ENCODE measurements around the gene TMEM26. TPM values are rescaled to one million over a fixed set of nuclear protein-coding genes. Genes with fewer than 3 reads are reported as not detected.

The TMEM26 gene
- total RNA-seq, 2 experiments from 2014 or later: not detected

DNA sequence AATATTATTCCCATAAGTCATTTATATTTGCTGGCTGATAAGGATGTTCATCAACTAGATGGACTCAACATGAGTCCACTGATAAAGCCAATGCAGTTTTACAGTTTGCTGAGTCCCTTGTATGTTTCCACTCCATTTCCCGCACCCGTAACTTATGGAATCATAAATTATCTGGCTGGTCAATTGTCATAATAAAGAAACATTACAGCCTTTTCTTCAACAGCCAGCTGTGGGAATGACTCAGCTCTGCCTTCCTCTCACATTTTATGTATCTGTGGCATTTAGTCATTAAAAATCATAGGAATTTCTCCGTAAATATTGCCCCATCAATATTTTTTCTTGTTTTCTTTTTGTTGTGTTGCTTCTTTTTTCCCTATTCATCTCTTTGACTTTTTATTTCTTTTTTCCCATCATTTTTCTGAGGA, 22.3 kb upstream of the TMEM26 start:
- Mint-ChIP-seq H3K36me3 (ENCODE audit: low read depth) (no peaks in the 10 kb centered on the region), H3K27me3 (peaks cover 2% of the 10 kb centered on the region), H3K4me1 (no peaks in the 10 kb centered on the region), H3K4me3 (no peak overlapping the region), H3K27ac (no peak overlapping the region), H3K9me3 (ENCODE audit: low read depth) (no peaks in the 10 kb centered on the region)
- DNase-seq: no peak
- no peak for ATAC-seq
- intact Hi-C loops (cut with DNase I, micrococcal nuclease): no loop called here
- ChIA-PET CTCF (interaction anchor here (0.9 kb wide), 1 partner anchor 334 kb away, joined by 3 read pairs; no protein-coding TSS in a partner anchor), POLR2A (no interaction called here)

DNA sequence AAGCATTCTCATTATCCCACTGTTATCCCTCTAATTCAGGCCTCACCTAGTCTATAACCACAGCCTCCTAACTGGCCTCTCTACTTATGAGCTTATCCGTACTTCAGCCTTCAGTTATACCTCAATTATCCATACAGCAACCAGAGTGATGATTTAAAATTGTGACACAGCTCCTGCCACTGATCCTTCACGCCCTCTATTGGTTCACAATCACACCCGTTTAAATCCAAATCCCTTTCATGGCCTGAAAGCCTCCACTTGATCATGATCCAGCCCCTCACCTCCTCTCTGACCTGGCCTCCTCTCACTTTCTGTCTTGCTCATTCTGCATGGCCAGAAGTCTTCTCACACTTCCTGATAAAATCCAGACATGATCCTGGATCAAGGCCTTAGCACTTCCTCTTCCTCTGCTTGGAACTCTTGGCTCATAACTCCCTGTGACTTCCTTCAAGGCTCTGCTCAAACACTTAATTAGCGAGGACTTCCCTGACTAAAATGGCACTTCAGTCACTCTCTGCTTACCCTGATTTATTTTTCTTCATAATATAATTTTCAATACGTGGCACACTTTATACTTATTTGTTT, 19.0 kb upstream of the TMEM26 start:
- POLR2A ChIA-PET: no interaction called here

DNA sequence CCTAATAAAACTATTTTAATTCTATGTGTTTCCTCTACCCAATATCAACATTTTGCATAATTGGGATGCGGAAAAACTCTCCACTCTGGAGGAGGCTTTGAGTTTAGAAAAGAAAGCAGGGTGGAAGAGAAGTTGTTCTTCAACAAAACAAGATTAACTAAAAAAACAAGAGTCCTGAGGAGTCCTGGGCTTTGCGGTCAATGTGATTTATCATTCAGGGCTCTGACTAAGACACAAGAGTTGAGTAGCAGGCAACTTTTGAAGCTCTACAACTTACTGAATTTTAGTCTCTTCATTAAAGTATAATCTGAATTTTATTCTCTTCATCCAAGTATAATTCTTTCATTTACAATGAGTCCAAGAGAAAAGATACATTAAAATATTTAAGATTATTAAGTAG, 18.3 kb upstream of the TMEM26 start:
- intact Hi-C loops (cut with DNase I, micrococcal nuclease): no loop called here
- CTCF ChIA-PET: no interaction called here

More for the DNA sequence above, 19.0 kb upstream of the TMEM26 start:
- Mint-ChIP-seq H3K36me3 (ENCODE audit: low read depth) (no peaks in the 10 kb centered on the region), H3K9me3 (ENCODE audit: low read depth) (no peaks in the 10 kb centered on the region), H3K4me3 (no peak overlapping the region), H3K4me1 (no peaks in the 10 kb centered on the region), H3K27me3 (peaks cover 2% of the 10 kb centered on the region), H3K27ac (no peak overlapping the region)
- intact Hi-C loops (cut with DNase I, micrococcal nuclease): no loop called here
- CTCF ChIA-PET: no interaction called here
- ATAC-seq (no peak), DNase-seq (no peak)

DNA sequence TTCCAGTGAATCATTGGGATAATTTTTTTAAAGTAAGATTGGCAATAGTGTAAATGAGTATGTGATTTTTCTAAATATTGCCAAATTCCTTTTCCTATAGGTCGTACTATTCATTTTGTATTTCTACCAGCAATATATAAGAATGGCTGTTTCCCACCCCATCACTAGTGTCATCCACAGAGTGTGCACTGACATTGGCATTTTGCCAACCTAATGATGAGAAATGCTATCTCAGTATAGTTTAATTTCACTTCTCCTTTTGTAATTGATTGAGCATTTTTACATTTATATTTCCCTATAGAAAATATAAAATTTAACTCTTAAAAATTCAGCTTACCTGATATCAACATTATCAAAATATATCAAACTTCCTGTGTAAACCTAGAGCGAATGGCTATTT, 17.6 kb upstream of the TMEM26 start:
- Mint-ChIP-seq H3K36me3 (ENCODE audit: low read depth) (no peaks in the 10 kb centered on the region), H3K27ac (no peak overlapping the region), H3K9me3 (ENCODE audit: low read depth) (no peaks in the 10 kb centered on the region), H3K27me3 (peaks cover 2% of the 10 kb centered on the region), H3K4me1 (no peaks in the 10 kb centered on the region), H3K4me3 (no peak overlapping the region)
- intact Hi-C loops (cut with DNase I, micrococcal nuclease): no loop called here
- ChIA-PET CTCF (no interaction called here), POLR2A (interaction anchor here (0.7 kb wide), 1 partner anchor 27 kb away, joined by 3 read pairs; no protein-coding TSS in a partner anchor)
- ATAC-seq (no peak), DNase-seq (no peak)

More for the DNA sequence above, 18.3 kb upstream of the TMEM26 start:
- POLR2A ChIA-PET: no interaction called here
- ATAC-seq: no peak
- H3K4me1 Mint-ChIP-seq: no peaks in the 10 kb centered on the region
- no peaks in the 10 kb centered on the region for H3K36me3 Mint-ChIP-seq (ENCODE audit: low read depth)
- H3K4me3 Mint-ChIP-seq: no peak overlapping the region
- no peak for DNase-seq
- H3K27me3 Mint-ChIP-seq: peaks cover 2% of the 10 kb centered on the region
- H3K9me3 Mint-ChIP-seq (ENCODE audit: low read depth): no peaks in the 10 kb centered on the region
- no peak overlapping the region for H3K27ac Mint-ChIP-seq

DNA sequence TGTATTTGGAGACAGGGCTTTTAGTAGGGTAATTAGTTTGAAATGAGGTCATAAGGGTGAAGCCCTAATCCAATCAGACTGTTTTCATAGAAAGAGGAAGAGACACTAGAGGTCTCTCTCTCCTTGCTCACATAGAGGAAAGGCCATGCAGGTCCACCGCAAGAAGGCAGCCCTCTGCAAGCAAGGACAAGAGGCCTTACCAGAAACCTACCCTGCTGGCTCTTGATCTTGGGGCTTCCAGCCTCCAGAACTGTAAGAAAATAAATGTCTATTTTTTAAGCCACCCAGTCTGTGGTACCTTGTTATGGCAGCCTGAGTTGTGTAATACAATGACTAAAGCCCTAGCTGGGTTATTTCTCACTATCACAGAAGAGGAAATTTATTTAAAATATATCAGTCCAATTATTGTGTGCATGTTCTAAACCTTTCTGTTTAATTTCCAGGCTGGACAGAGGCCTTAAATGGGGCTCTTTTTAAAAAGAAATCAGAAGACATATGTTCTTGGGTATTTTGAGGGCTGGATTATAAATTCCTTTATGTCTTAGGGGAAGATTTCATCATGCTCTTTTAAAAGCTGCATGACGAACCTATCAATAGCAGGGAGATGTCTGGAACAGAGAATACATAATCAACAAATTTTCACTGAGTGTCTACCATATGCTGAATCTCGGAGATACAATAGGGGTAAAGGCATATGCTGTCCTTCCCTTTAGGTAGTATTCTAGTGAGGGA, 12.9 kb upstream of the TMEM26 start:
- Mint-ChIP-seq H3K9me3 (ENCODE audit: low read depth) (no peaks in the 10 kb centered on the region), H3K4me1 (no peaks in the 10 kb centered on the region), H3K36me3 (ENCODE audit: low read depth) (no peaks in the 10 kb centered on the region), H3K4me3 (no peak overlapping the region), H3K27me3 (peaks cover 2% of the 10 kb centered on the region), H3K27ac (no peak overlapping the region)
- POLR2A ChIA-PET: no interaction called here
- intact Hi-C loops (cut with DNase I, micrococcal nuclease): no loop called here
- ATAC-seq (no peak), DNase-seq (no peak)
- CTCF ChIA-PET: interaction anchor here (1.2 kb wide), 1 partner anchor 16 kb away, joined by 3 read pairs; no protein-coding TSS in a partner anchor

DNA sequence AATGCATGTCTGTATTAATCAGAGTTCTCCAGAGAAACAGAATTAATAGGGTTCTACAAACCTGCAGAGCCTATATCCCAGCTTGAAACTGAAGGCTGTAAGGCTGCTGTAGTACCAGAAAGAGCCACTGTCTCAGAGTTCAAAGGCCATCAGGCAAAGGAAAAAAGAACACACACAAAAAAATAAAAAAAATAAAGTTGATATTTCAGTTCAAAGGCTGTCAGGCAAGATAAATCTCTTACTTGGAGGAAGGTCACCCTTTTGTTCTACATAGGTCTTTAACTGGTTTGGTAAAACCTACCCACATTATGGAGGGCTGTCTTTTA, 12.0 kb upstream of the TMEM26 start:
- no peaks in the 10 kb centered on the region for H3K4me1 Mint-ChIP-seq
- H3K9me3 Mint-ChIP-seq (ENCODE audit: low read depth): no peaks in the 10 kb centered on the region
- H3K4me3 Mint-ChIP-seq: no peak overlapping the region
- ChIA-PET CTCF (no interaction called here), POLR2A (no interaction called here)
- H3K27me3 Mint-ChIP-seq: peaks cover 2% of the 10 kb centered on the region
- no peaks in the 10 kb centered on the region for H3K36me3 Mint-ChIP-seq (ENCODE audit: low read depth)
- H3K27ac Mint-ChIP-seq: no peak overlapping the region
- DNase-seq (no peak), ATAC-seq (no peak)
- intact Hi-C loops (cut with DNase I, micrococcal nuclease): no loop called here

DNA sequence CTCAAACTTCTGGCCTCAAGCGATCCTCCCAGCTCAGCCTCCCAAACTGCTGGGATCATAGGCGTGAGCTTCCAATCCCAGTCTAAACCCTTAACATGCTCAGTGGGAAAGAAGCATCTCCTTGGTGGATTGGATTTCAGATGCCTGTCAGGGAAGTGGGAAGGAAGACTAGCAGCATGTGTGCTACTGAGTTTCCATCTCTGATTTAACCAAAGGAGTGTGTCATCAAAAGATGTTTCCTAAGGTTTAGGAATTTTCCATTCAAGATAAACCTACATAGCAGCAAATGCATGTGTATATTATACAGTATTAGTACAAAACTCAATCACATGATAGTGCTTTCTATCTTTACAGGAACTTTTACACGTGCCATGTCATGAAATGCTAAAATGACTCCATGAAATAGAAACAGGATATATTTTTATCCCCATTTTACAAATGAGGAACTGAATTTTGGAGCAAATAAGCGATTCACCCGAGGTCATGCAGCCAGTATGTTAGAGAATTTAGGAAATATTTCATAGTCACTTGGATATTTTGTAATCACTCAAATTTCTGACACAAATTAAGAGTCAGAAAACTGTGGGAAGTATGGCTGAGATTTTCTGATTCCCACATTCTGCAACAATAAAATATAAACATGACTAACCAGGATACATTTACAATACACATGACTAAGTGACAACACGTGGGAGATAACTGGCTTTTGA, 11.4 kb upstream of the TMEM26 start:
- H3K27me3 Mint-ChIP-seq: peaks cover 2% of the 10 kb centered on the region
- no peak overlapping the region for H3K4me3 Mint-ChIP-seq
- intact Hi-C loops (cut with DNase I, micrococcal nuclease): no loop called here
- no peaks in the 10 kb centered on the region for H3K4me1 Mint-ChIP-seq
- ATAC-seq (no peak), DNase-seq (no peak)
- H3K36me3 Mint-ChIP-seq (ENCODE audit: low read depth): no peaks in the 10 kb centered on the region
- H3K27ac Mint-ChIP-seq: no peak overlapping the region
- ChIA-PET POLR2A (no interaction called here), CTCF (no interaction called here)
- no peaks in the 10 kb centered on the region for H3K9me3 Mint-ChIP-seq (ENCODE audit: low read depth)

DNA sequence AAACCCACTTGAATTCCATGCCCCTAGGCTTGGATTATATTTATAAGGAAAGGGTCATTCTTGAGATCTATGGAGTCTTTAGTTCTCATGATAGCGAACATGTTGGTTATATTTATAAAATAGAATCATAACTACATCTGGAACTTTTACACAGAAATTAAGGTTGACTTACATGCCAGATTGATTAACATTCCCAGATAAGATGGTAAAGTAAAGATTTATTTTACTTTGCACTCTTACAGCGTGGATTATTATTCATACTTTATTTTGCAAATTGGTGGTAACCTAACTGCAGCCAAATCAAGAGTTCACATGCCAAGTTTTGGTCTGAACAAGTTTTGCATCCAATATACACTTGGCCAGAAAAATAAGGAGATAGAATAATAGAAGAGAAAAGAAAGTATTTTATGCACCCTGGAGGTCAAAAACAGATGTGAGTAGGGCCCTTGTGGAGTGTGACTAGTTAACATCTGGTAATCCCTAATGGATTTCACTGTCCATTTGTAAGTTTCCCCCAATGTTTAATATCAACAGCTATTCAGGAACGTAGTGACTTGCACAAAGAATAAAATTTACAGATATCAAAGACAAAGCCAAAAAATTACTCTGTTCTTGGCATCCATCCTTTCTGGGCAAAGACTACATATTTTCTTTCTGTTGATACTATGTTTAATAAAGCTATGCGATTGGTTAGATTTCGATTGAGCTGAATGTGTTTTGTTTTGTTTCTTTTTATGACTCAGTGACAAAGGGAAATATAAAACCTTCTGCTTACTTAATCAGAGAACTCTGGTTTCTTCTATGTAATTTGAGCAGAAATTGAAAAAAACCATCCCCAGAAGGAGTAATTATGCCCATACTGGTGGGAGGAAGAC, 10.1 kb upstream of the TMEM26 start:
- no peak overlapping the region for H3K27ac Mint-ChIP-seq
- DNase-seq (no peak), ATAC-seq (no peak)
- intact Hi-C loops (cut with DNase I, micrococcal nuclease): no loop called here
- H3K4me1 Mint-ChIP-seq: no peaks in the 10 kb centered on the region
- H3K4me3 Mint-ChIP-seq: no peak overlapping the region
- CTCF ChIA-PET: interaction anchor here (0.6 kb wide), 1 partner anchor 455 kb away, joined by 3 read pairs; no protein-coding TSS in a partner anchor
- no peaks in the 10 kb centered on the region for H3K36me3 Mint-ChIP-seq (ENCODE audit: low read depth)
- POLR2A ChIA-PET: no interaction called here
- no peaks in the 10 kb centered on the region for H3K27me3 Mint-ChIP-seq
- H3K9me3 Mint-ChIP-seq (ENCODE audit: low read depth): no peaks in the 10 kb centered on the region

DNA sequence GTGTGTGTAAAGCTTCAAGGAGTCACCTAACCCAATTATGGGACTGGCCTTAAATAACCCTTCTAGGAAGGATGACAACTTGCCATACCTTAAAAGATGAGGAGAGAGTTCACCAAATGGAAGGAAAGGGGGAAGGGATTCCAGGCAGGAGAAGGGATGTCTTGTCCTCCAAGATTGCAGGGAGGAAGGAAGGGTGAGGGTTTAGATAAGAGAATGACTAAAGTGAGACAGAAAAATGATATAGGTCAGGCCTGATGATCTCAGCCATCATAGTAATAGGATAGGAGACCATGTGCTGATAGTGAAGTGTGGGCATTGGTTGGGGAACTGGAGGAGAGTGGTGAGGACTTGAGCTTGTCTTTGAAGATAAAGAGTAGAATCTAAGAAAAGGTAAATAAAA, 7.7 kb upstream of the TMEM26 start:
- Mint-ChIP-seq H3K36me3 (ENCODE audit: low read depth) (no peaks in the 10 kb centered on the region), H3K9me3 (ENCODE audit: low read depth) (no peaks in the 10 kb centered on the region), H3K4me3 (no peak overlapping the region), H3K4me1 (no peaks in the 10 kb centered on the region), H3K27ac (no peak overlapping the region), H3K27me3 (peaks cover 2% of the 10 kb centered on the region)
- ChIA-PET POLR2A (no interaction called here), CTCF (interaction anchor here (0.7 kb wide), 1 partner anchor 177 kb away, joined by 3 read pairs; no protein-coding TSS in a partner anchor)
- ATAC-seq (no peak), DNase-seq (no peak)
- intact Hi-C loops (cut with DNase I, micrococcal nuclease): no loop called here

DNA sequence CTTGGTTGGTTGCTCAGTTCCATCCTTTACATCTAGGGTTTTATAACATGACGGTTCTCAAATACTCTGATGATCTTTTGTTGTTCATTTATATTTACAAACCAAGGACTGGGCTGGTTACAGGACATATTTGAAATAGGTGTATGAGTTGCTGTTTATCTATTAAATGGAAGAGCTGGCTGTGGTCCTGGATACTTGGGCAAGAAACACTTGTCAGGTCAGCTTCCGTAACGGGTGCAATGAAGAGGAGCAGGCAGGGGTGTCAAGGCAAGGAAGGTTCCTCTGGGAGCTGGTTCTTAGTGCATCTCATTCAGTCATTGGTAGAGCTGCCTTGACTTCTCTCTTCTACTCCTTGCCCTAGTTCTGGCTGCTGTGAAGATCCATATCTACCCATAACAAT, 4.8 kb upstream of the TMEM26 start:
- intact Hi-C loops (cut with DNase I, micrococcal nuclease): no loop called here
- Mint-ChIP-seq H3K4me3 (no peak overlapping the region), H3K4me1 (no peaks in the 10 kb centered on the region), H3K27me3 (peaks cover 3% of the 10 kb centered on the region), H3K9me3 (ENCODE audit: low read depth) (no peaks in the 10 kb centered on the region), H3K27ac (no peak overlapping the region), H3K36me3 (ENCODE audit: low read depth) (no peaks in the 10 kb centered on the region)
- DNase-seq (no peak), ATAC-seq (no peak)
- POLR2A ChIA-PET: no interaction called here
- CTCF ChIA-PET: no interaction called here

DNA sequence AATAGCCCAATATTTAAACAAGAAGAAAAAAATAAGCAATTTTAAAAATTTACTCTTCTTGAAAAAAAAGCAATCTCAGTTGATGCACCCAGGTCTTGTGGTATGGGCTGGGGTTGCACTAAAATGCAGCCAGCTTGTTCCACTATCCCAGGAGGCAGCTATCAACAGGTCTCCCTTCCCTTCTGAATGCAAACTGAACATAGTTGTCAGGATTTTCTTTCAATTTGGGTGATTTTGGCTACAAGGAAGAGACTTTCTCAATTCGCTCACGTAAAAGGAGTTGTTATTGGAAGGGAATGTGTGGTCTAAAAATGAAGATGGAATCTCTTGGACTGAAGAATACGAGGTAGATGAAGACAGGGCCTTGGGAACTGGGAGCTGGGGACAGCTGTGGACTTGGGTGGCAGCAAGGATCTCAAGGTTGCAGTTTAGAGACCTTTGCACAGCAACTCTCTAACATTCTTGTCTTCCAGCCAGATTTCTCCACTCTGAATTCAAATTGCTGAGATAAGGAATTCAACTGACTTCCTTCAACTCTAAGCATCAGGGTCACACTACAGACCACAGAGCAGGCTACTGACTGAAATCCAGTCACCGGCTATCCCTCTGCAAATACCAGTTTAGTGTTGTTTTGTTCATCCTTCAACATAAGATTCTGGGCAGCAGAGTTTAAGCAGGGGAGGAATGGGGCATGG, 3.1 kb upstream of the TMEM26 start:
- Mint-ChIP-seq H3K9me3 (ENCODE audit: low read depth) (no peaks in the 10 kb centered on the region), H3K27ac (no peak overlapping the region), H3K27me3 (peaks cover 18% of the 10 kb centered on the region), H3K4me1 (peaks cover 11% of the 10 kb centered on the region), H3K36me3 (ENCODE audit: low read depth) (no peaks in the 10 kb centered on the region), H3K4me3 (no peak overlapping the region)
- DNase-seq: no peak
- POLR2A ChIA-PET: no interaction called here
- CTCF ChIA-PET: no interaction called here
- ATAC-seq: no peak
- intact Hi-C loops (cut with DNase I, micrococcal nuclease): no loop called here
